Stimulated activated CD4-positive, alpha-beta T cell treated with anti-CD3 and anti-CD28 coated beads, Interleukin-1b, Interleukin-23, amount 100 ng/mL, for 48 hours (primary cell): ENCODE measurements around the gene PCSK6.
"Not testable (repeated sequence)": the region's sequence is repeated elsewhere in the genome, so short reads cannot be mapped to it uniquely, and the experiment has no call there.

ENCODE experiments used
- DNase-seq: peaks from one replicate; pipeline ENCODE4 v3.0.0-alpha.2; 2020

PCSK6 gene

DNA sequence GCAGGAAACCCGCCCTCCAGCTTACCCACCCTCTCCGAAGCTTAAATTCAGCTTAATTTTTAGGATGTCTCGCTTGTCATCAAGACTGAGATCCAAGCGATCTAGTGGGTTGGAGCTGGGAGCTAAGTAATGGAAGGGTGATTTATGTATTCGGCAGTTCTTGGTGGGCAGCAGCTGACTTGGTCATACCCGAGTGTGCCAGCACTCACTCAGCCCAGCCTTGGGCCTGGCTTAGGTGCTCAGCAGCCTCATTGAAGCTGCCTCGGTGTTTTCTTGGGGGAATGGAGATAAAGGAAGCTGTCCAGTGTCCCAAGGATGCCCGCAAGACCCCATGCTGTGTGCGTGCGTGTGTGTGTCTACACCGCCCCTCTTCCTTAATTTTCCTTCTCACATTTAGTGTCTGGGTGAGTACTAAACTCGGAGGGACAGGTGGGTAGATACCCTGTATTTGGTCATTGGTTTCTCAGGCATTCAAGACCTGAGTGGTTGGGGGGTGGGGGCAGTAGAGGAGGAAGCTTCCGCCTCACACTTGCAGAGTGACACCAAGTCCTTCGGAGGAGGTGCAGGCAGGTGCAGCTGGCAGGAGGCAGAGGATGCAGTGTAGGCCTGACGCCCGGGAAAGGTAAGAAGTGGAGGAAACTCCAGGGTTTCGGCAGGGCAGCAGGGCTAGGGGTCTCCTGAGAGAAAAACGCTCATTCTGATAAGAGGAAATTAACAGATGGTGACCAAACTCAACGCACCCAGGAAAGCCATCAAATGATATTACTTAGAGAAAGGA, 92.8 kb downstream of the PCSK6 start:
- no peak for DNase-seq

DNA sequence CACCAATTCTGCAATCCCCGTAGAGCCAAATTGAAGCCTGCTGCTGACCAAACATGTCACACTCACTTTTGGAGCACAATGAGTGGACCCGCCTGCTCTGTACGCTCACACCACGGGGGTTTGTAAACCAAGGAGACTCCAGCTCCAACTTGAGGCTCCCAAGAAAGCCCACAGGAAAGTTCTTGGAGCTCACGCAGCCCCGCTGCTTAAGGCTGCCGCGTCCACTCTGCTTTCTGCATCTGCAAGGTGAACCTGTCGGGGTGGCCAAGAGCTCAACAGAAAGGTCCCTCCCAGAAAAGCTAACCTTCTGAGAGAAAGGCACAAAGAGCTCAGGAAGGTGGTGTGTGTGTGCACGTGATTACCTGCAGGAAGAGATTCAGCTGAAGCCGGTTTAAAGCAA, 94.9 kb downstream of the PCSK6 start:
- DNase-seq = no peak

DNA sequence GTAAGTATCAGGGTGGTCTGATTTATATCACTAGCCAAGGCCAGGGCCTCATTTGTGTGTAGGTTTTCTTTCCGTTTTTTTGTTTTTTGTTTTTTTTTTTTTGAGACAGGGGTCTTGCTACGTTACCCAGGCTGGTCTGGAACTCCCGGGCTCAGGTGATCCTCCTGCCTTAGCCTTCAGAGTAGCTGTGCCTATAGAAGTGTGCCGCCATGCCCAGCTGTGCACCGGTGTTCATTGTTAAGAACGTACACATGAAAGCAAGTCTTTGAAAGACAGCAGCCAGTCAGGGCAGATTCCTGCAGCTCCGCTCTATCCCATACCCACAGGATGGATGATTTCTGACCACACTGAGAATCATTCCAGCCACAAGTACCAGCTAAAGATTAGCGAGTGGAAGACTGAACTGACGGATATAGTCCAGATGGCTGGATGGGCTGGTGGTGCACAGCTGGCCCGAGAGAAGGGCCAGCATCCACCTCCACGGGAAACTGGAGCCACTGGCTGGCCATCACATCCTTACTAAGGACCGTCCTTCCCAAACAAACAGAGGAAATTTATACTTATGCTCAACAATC, 95.4 kb downstream of the PCSK6 start:
- DNase-seq = no peak

DNA sequence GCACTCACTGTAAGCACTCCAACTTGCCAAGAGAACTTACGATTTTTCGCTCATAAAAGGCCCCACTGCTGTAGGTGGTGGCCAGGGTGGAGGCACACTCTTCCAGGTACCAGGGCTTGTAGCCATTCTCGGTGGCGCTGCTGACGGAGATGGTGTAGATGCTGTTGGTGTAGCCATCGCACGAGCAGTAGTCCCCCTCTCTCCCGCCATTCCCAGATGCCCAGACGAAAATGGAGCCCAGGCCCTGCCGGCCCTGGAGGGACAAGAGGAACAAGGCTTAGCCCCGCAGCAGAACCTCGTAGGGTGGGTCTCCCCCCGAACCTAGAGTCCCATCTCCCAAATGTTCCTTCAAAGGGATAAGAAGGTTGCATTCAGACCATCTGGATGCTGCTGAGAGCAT, 96.3 kb downstream of the PCSK6 start:
- DNase-seq = no peak

DNA sequence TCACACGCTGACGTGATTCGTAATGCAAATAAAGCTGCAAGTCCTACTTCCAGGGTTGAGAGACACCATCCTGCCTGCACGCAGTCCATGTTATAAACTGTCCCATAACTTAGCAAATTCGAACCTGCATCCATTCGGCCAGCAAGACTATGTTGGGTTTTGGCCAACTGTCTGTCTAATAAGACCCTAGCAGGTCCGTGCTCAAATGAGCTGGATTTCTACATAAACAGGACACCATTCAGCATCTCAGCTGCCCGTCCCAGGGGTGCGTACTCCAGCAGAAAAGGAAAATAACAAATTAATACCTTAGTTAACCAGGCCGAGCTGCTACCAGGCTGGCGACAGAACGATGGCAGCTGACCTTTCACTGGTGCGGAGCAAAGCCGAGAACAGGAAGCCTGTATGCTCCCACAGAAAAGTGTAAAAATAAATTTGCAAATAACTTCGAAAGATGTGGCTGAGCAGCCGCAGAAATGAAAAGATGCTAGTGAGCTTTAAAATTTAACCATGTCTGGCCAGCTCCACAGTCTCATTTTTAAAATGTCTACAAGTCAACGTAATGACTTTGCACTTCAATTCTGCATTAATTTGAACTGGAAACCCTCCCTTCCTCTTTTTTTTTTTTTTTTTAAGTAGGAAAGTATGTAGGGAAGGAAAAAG, 97.4 kb downstream of the PCSK6 start:
- DNase-seq = no peak

DNA sequence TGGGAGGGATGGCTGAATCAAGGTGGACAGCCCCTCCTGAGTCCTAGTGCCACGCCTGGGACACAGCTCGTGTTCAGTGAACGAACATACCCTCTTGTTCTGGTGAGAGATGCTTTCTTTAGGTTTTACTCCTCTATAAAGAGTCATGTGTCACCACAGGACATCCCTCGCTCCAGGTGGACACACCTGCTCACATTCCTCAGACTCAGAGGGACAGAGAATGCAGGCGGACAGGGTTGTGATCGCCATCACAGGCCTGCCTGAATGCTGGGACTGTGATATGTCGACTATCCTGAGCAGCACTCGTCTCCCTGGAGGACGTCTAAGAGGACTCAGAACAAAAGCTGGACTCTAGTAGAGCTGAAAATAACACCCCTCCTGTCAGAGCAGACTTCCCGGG, 98.1 kb downstream of the PCSK6 start:
- DNase-seq = no peak

DNA sequence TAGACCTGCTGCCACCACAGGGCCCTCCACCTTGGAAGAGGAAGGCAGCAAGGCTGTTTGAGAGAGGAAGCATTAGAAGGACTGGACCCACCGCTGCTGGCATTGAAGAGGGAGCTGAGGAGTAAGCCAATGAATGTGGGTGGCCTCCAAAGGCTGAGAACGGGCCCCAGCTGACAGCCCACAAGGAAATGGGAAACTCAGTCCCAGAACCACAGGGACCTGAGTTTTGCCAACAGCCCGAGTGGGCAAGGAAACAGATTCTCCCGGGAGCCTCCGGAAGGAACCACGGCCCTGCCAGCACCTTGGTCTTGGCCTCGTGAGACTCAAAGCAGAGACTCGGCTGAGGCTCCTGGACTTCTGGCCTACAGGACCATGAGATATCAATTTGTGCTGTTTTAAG, 99.0 kb downstream of the PCSK6 start:
- DNase-seq = no peak

DNA sequence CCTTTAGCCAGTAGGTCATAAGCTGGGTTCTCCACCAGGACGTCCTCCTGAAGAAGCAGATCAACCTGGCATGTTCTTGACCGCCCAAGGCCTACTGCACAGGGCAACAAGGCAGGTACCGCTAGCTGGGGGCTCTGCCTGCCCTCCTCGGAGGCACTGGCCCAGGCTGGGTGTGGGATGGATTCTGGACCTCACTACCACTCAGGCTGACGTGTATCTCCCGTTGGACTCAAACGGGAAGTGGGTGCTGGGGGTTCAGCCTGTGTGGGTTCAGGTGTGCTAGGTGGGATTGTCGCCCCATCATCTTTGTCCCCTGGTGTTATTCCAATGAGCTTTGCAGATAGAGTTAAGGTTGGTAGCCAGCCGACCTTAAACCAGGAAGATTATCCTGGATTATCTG, 99.4 kb downstream of the PCSK6 start:
- no peak for DNase-seq

DNA sequence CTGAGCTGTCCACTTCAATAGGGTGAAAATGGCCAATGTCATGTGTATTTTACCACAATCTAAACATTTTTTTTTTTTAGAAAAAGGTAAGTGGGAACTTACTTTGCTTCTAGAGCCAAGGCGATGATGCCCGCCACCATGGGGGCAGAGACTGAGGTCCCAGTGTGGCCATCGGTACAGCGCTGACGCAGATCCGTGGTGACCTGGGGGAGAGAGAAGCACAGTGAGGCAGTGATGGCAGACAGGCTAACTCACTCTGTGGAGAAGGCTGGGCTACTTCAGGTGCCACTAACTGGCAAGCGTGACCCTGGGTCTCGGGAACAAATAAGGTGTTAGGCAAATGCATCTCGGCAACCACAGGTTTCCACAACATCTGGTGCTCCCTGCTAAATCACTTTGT, 100.1 kb downstream of the PCSK6 start:
- no peak for DNase-seq

DNA sequence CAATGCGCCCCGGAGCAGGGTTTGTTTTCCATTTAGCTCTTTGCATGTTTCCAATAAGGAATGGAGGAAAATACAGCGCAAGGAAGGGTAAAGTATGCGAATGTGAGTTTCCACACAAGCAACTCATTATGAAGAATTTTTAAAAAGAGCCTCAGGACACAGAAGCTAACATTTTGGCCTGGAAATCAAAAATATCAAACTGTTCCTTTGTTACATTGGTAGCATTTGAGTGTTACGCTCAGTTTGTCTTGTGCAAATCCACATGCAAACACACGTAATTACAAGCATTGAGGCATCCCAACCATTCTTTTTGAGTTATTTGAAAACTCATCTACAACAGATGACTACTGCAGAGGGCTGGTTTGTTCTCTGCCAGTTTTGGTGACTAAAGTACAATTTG, 101.5 kb downstream of the PCSK6 start:
- no peak for DNase-seq

DNA sequence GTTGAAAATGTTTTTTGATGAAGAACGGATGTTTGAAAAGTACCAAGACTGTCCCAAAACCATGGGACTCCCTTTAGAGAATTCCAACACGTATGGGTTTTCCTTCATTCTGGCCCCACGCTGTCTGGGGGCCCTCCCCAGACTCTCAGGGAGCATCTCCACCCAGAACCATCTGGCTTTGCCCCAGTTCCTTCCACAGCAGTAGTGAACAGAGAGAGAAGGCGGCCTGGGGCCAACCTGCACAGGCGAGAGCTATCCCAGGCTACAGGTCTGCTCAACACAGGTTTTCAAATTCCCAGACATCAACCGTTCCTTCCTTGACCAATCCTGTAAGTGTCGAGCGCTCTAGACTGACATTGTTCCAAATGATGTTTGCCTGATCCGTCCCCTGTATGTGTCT, 101.9 kb downstream of the PCSK6 start:
- no peak for DNase-seq

DNA sequence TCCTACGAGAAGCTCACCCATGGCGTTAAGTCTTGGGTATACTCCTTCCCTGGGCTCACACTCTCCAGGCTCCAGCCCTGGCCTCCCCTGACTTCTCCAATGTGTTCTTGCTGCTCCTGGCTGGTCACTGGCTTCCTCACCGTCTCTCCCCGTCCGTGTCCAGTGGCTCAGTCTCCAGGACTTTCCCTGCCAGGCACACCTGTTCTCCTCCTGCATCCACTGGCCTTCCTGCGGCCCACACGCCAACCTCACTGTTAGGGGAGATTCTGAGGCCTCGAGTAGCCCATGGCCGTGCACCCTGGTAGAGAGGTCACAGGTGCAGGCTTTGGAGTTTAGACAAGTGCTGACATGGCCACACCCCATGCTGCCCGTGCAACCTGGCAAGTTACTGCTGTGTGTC, 102.5 kb downstream of the PCSK6 start:
- DNase-seq = no peak

DNA sequence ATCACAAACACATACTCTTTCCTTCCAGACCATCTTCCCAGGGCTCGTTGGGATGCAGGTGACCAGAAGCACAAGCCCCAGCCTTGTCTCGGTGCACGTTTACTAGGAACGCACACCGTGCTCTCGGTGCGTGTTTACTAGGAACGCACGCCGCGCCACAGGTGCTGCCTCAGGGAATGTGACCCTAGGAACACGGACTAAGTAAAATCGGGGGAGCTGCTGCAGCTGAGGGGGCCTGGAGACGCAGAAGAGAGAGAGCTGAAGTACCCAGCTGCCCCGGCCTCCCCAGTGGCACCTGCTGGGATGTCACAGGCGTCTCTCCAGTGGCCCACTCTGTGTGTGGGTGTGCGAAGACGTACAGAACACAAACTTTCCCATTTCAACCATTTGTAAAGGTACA, 103.5 kb downstream of the PCSK6 start:
- DNase-seq = no peak

DNA sequence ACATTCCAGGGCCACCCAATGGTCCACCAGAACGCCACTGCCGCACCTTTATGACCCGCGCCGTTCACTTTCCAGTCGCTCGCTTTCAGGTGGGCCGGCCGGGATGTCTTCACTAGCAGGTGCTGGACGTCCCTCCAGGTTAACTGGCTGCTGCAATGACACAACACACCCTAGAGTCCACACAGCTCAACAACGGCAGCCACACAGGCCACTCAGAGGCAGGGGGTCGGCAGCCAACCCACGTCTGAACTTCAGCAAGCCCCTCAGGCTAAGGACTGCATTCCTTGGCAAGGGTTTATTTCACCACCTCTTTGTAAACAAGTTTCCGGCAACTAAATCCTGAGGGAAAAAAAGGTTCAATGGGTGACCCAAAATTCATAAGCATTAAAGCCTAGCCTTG, 105.2 kb downstream of the PCSK6 start:
- DNase-seq = no peak

DNA sequence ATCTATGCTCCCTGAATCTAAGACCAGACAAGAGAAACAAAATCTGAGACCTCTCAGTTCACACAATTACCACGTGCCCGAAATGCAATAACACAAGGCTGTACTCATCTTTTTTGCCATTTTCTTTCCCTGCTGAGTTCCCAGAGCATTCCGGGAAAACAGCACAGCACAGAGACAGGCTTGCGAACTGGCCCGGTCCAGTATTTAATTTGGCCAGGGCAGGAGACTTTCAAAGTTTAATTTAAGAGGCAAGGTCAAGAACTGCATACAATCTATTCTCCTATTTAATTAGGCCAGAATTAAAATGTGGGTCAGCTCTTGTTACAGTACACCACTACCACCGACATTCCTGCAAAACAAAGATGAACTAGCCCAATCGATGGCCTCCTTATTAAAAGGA, 107.0 kb downstream of the PCSK6 start:
- DNase-seq = no peak

DNA sequence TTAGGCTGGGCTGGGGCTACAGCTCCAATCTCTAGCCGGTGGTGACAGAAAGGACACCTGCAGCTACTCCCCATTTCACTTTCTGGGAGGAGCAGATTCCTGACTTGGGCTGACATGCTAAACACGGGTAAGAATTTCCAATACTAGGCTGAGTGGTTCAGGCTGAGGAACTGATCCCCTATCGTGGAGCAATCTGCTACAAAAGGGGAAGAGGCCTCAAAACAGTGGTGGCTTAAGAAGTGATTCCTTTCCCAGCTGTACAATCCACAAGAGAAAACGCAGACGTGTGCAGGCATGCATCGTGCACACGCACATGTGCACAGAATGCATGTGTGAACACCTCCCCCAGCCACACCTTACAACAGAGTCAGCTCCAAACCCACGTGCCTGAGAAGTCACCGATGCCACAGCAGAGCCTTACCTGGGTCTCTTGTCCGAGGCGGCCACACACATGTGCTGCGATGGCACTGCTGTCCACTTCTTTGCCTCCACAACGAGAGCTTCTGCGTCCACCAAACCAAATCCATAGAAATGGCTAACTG, 107.8 kb downstream of the PCSK6 start:
- DNase-seq = no peak

DNA sequence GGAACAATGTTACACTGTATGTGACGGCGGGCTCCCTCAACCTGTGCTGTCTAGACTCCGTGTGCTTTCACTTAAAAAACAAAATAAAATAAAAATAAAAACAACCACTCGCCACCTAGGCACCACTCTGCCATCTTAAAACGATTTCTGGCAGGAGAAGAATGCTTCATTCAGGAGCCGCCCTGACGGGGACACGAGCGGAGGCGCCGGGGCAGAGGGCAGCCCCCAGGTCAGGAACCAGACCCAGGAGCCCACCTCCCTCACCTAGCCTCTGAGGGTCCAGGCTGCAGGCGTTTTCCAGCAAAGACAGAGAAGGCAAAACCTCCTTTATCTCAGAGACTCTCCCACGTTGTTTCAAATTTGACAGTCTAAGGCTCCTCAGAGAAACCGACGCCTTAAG, 109.4 kb downstream of the PCSK6 start:
- DNase-seq = no peak

DNA sequence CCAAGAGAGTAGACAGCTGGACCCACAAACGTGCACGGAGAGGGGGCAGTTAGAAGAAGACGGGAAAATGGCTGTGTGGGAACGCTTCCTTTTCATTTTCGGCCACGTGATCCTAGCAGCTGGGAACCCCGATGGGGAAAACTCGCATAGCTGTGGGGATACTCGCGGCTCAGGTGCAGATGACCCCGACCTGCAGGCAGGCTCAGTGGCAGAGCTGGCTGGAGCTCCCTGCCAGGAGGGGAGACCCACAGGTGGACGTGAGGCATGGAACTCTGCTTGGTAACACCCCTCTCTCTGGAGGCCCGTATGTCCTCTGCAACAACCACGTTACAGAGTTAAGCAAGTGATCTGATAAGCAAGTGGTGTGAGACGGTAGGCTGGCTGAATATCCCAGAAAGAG, 109.9 kb downstream of the PCSK6 start:
- DNase-seq = no peak

DNA sequence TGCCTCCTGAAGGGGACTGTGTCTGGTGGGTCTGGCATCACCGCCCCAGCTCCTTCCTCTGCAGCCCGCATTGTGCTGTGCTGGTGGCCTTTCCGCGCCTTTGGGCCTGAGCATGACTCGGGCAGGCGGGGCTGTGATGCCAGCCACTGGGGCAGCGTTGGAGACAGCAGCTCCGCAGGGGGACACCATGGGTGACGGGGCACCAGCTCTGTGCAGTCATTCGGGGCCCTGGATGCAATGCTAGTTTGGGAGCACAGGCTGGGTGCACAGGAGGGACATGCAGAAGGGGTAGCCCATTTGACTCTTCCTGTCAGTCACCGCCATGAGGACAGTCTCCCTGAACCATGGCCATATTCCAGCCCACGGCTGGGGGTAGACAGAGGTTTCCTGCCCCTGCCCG, 110.6 kb downstream of the PCSK6 start:
- no peak for DNase-seq

DNA sequence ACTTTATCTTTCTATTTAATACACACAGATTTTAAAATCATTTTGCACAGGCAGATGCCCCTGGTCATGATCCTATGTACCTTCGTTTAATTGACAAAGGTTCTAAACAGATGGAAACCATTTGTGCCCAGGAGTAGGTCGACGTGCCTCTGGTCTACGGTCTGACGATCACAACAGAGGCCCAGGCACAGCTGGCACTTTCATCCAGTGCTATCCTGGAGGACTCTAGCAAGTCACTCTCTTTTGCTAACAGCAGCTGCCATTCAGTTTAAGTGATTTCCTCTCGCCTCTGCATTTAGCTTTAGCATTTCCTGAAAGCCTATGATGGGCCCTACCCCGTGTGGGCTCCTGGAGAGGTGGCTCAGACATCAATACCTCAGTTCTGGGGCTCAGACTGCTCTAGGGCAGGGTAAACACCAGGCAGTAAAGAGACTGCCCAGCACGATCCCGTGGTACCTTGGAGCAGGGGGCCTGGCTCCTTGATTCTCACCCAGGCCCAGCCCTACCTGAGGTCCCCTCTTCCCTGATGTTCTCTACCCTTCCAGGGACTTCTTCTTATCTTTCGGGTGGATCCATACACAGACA, 111.2 kb downstream of the PCSK6 start:
- no peak for DNase-seq

DNA sequence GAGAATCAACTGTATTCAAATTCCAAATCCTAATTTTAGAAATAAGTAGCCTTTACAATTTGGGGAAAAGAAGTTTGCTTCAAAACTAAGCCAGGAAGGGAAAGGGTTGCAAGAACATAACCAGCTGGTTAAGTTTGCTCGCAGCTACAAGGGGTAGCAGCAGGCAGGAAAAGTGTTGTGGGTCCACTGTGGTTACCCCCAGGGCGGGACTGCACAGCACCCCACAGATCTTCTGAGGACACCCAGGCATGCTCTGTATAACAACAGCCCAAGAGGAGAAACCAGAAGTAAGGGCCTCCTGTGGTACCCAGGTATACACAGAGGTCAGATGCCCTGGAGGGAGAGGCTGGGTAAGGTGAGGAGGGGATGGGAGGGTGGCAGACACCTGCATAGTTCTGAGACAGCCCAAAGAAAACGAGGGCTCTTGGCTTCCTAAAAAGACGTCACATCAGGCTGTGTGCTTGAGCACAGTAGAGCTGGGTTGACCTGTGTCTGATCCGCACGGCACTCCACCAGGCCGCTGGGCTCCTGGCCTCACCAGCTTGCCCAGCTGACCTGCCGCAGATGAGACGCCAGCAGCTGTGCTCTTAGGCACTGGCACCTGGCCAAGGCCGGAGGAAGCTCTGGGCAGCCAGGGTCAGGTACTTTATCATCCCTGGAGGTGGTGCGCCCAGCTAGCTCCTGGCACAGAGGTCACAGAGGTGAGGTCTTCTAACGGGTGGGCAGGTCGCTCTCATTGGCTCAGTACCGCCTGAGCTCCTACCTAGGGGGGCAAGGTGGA, 112.7 kb downstream of the PCSK6 start:
- DNase-seq = no peak

DNA sequence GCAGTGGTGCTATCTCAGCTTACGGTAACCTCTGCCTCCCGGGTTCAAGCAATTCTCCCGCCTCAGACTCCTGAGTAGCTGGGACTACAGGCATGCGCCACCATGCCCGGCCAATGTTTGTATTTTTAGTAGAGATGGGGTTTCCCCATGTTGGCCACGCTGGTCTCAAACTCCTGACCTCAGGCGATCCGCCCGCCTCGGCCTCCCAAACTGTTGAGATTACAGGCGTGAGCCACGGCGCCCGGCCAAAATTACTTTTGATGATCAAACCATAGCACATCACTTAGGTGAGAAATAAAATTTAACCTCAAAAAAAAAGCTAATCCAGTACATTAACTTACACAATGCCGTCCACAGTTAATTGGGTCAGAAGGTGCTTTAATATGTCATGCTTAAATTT, 114.5 kb downstream of the PCSK6 start:
- DNase-seq = not testable (repeated sequence)

DNA sequence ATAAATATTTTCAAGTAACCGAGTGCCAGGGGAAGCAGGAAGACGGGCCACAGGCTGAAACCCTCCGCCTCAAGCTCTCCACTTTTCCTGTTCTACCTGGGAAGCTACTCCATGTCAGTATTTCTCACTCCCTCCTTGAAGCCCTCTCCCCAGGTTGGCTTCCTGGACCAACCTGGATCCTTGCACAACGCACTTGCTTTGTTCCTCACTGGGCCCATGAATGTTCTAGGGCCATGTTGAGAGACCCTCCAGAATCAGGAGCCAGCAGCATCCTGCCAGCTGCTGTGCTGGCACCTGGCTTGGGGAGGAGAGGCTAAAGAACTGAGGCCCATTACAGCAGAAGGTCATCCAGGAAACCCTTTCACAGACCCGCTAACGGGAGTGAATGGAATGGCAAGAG, 115.2 kb downstream of the PCSK6 start:
- no peak for DNase-seq
